HCT116 (cell line): ENCODE data around the gene MFAP2. TPM values are rescaled to one million over a fixed set of nuclear protein-coding genes. Genes with fewer than 3 reads are reported as not detected.

Experiments
- ATAC-seq: fragments of 200-7000 bp; cut with Tn5 transposase; 2 replicates; pipeline ENCODE4 v1.9.1; 2020; ENCODE audit warnings: mild to moderate bottlenecking, moderate library complexity
- BruUV-seq: library from RNA; stranded (reverse); fragments of 400-500 nt; replicated peaks from 2 replicates; lab custom pipeline; 2021; lab: Mats Ljungman, UMichigan
- CTCF ChIA-PET: fragments of 300-600 bp; sonication (Branson Sonifier 250); formaldehyde crosslinking; loops from one replicate; lab custom pipeline; 2021; ENCODE audit warnings: antibody characterized with exemption; lab: Charles Lee
- POLR2A ChIA-PET: fragments of 300-600, 350-600 bp; sonication (Branson Sonifier 250); formaldehyde crosslinking; loops from one replicate; lab custom pipeline; 2021; ENCODE audit warnings: antibody characterized with exemption; lab: Charles Lee
- RAD21 ChIA-PET, 2 experiments: fragments of 300-600 bp; sonication (Branson Sonifier 250); formaldehyde crosslinking; loops; one replicate each; lab custom pipeline; 2023; ENCODE audit warnings: low total read pairs in 2 of 2; ENCODE audit not compliant: uncharacterized antibody in 2 of 2, unreplicated experiment in 2 of 2, low non-redundant PET in 1 of 2; lab: Charles Lee
- DNase-seq: peaks from one replicate; pipeline ENCODE4 v3.0.0-alpha.2; 2010; ENCODE audit warnings: low read depth, low spot score
- H2AFZ ChIP-seq: fragments of 200-600 bp; shearing (Covaris generic), sonication (generic); 2 replicates; pipeline ENCODE4 v1.6.1; 2017; ENCODE audit warnings: low read depth, mixed run types, mixed read lengths, antibody characterized with exemption, low read length; ENCODE audit not compliant: poor library complexity, severe bottlenecking
- H3K27ac ChIP-seq: 2 replicates; pipeline ENCODE4 v1.5.1; 2012; ENCODE audit warnings: low read depth, low read length
- H3K27me3 ChIP-seq: fragments of 200-600 bp; sonication (generic); 2 replicates; pipeline ENCODE4 v1.6.1; 2016; ENCODE audit warnings: mixed run types, low read length, mixed read lengths; ENCODE audit not compliant: insufficient read depth
- H3K36me3 ChIP-seq, 2 experiments: fragments of 200-500 bp in 1 of 2; fragments of 200-600 bp in 1 of 2; sonication (Bioruptor generic) in 1 of 2; sonication (generic) in 1 of 2; 2 replicates each; pipeline versions ENCODE4 v1.5.1 to v1.6.1; 2014 to 2016; ENCODE audit warnings: low read length in 2 of 2, inconsistent platforms in 1 of 2, mixed read lengths in 1 of 2, mixed run types in 1 of 2; ENCODE audit not compliant: insufficient read depth in 2 of 2, control insufficient read depth in 1 of 2
- H3K4me1 ChIP-seq, 2 experiments: fragments of 200-600 bp in 1 of 2; sonication (generic) in 1 of 2; 2 replicates each; pipeline versions ENCODE4 v1.5.1 to v1.6.1; 2012 to 2017; ENCODE audit warnings: low read length in 2 of 2, inconsistent platforms in 1 of 2, mild to moderate bottlenecking in 1 of 2, mixed read lengths in 1 of 2, mixed run types in 1 of 2, moderate library complexity in 1 of 2; ENCODE audit not compliant: insufficient read depth in 2 of 2, control insufficient read depth in 1 of 2
- H3K4me2 ChIP-seq: fragments of 200-600 bp; sonication (generic); 2 replicates; pipeline ENCODE4 v1.6.1; 2017; ENCODE audit warnings: mixed run types, low read length, mixed read lengths
- H3K4me3 ChIP-seq, 2 experiments: fragments of 200-600 bp in 1 of 2; sonication (generic) in 1 of 2; replicated peaks in 1 of 2; 2 replicates each; pipeline ENCODE4 v1.5.1; 2011 to 2016; ENCODE audit warnings: low read length in 2 of 2, control low read depth in 1 of 2, low read depth in 1 of 2, mild to moderate bottlenecking in 1 of 2, mixed read lengths in 1 of 2, mixed run types in 1 of 2
- H3K79me2 ChIP-seq: fragments of 200-600 bp; sonication (generic); 2 replicates; pipeline ENCODE4 v1.6.1; 2017; ENCODE audit warnings: mild to moderate bottlenecking, mixed run types, low read length, moderate library complexity, mixed read lengths; ENCODE audit not compliant: insufficient read depth
- H3K9ac ChIP-seq: fragments of 200-600 bp; sonication (generic); 2 replicates; pipeline ENCODE4 v1.6.1; 2016; ENCODE audit warnings: low read length, mixed read lengths
- H3K9me2 ChIP-seq: fragments of 200-600 bp; sonication (generic), shearing (Covaris generic); 2 replicates; pipeline ENCODE4 v1.6.1; 2017; ENCODE audit warnings: mixed run types, mild to moderate bottlenecking, moderate library complexity; ENCODE audit not compliant: insufficient read depth
- H3K9me3 ChIP-seq, 2 experiments: fragments of 200-500 bp in 1 of 2; fragments of 200-600 bp in 1 of 2; sonication (Bioruptor generic) in 1 of 2; sonication (generic) in 1 of 2; 2 replicates each; pipeline ENCODE4 v1.6.1; 2014 to 2017; ENCODE audit warnings: low read length in 2 of 2, mixed read lengths in 2 of 2, inconsistent platforms in 1 of 2, low read depth in 1 of 2, mild to moderate bottlenecking in 1 of 2, mixed run types in 1 of 2, moderate library complexity in 1 of 2; ENCODE audit not compliant: control insufficient read depth in 1 of 2, insufficient read depth in 1 of 2
- H4K20me1 ChIP-seq: fragments of 200-600 bp; sonication (generic), shearing (Covaris generic); 2 replicates; pipeline ENCODE4 v1.6.1; 2017; ENCODE audit warnings: mixed run types, mild to moderate bottlenecking, moderate library complexity; ENCODE audit not compliant: insufficient read depth
- EZH2 ChIP-seq: fragments of 200-600 bp; sonication (generic); IDR thresholded peaks from 2 replicates; pipeline ENCODE4 v1.6.1; 2017; ENCODE audit warnings: antibody characterized with exemption, mixed run types
- EZH2phosphoT487 ChIP-seq: fragments of 200-600 bp; IDR thresholded peaks from 2 replicates; pipeline ENCODE4 v1.6.1; 2018; ENCODE audit warnings: antibody characterized with exemption, borderline replicate concordance
- RAD21 ChIP-seq: IDR thresholded peaks from 2 replicates; pipeline ENCODE4 v1.6.1; 2012; ENCODE audit warnings: low read depth, mild to moderate bottlenecking
- SIN3A ChIP-seq: IDR thresholded peaks from 2 replicates; pipeline ENCODE4 v1.6.1; 2012; ENCODE audit warnings: low read depth
- SP1 ChIP-seq: IDR thresholded peaks from 2 replicates; pipeline ENCODE4 v1.6.1; 2012; ENCODE audit warnings: low read depth
- SRF ChIP-seq: IDR thresholded peaks from 2 replicates; pipeline ENCODE4 v1.6.1; 2012; ENCODE audit warnings: low read depth
- TCF7L2 ChIP-seq: IDR thresholded peaks from 2 replicates; pipeline ENCODE4 v1.7.0; 2011; ENCODE audit warnings: borderline replicate concordance, inconsistent platforms; ENCODE audit not compliant: insufficient read depth, insufficient read length; ENCODE audit errors: extremely low read depth
- ZFX ChIP-seq: fragments of 450-650 bp; IDR thresholded peaks from 2 replicates; pipeline ENCODE4 v1.6.1; 2017
- ZNF274 ChIP-seq: fragments of 200-500 bp; sonication (Bioruptor generic); IDR thresholded peaks from 2 replicates; pipeline ENCODE4 v1.6.1; 2014; ENCODE audit warnings: mild to moderate bottlenecking, low read depth, low read length, inconsistent platforms
- intact Hi-C: fragments of 100-400 bp; cut with micrococcal nuclease; formaldehyde crosslinking; loops from 2 replicates; pipeline ENCODE4 v1.10.0; 2022
- total RNA-seq: library from RNA; stranded (reverse); gene quantifications from one replicate; pipeline ENCODE4 v1.2.1, GENCODE V29; 2021; ENCODE audit not compliant: unreplicated experiment
- TF ChIP-seq, protein P1 (sequence below): IDR thresholded peaks from 2 replicates; pipeline ENCODE4 v1.6.1; 2012
- TF ChIP-seq, protein P2 (sequence below), 3 experiments: fragments of 200-600 bp in 1 of 3; sonication (generic) in 1 of 3; IDR thresholded peaks in 2 of 3; conservative IDR thresholded peaks in 1 of 3; 2 replicates each; pipeline ENCODE4 v1.5.1; 2012 to 2017; ENCODE audit warnings: low read depth in 2 of 3, low read length in 2 of 3, antibody characterized with exemption in 1 of 3, borderline replicate concordance in 1 of 3, control low read depth in 1 of 3, mild to moderate bottlenecking in 1 of 3, mixed read lengths in 1 of 3, mixed run types in 1 of 3, moderate library complexity in 1 of 3; ENCODE audit not compliant: insufficient read depth in 1 of 3
- TF ChIP-seq, protein P3 (sequence below): IDR thresholded peaks from 2 replicates; pipeline ENCODE4 v1.6.1; 2012
- TF ChIP-seq, protein P4 (sequence below): IDR thresholded peaks from 2 replicates; pipeline ENCODE4 v1.6.1; 2011; ENCODE audit warnings: mild to moderate bottlenecking, low read length, moderate library complexity; ENCODE audit not compliant: insufficient replicate concordance; ENCODE audit errors: extremely low read depth

The MFAP2 gene
- total RNA-seq, 1 experiment from 2014 or later: 63.1 TPM

DNA sequence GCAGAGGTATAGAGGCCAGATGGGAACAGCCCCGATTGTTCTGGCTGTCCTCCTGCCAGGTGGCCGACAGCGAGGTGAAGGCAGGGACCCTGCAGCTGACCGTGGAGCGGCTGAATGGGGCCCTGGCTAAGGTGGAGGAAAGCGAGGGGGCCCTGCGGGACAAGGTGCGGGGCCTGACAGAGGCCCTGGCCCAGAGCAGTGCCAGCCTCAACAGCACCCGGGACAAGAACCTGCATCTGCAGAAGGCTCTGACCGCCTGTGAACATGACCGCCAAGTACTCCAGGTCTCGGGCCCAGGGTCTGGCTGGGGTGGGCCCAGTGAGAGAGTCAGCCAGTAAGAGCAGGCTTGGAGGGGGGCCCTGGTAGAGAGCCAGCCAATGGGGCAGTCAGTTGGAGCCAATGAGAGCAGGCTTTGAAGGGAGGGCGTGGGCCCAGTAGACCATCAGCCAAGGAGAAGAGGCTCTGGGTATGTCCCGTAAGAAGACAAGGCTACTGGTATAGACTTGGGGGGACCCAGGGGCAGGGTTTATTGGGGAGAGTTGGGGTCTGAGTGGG is 11.3 kb downstream of the MFAP2 start:
- Histone ChIP-seq H3K9me3 (no peaks in the 10 kb centered on the region), H4K20me1 (no peaks in the 10 kb centered on the region), H3K4me2 (no peak overlapping the region), H3K4me3 (no peak overlapping the region), H3K4me1 (peaks cover 11 to 14% of the 10 kb centered on the region in 2 experiments), H3K27me3 (no peaks in the 10 kb centered on the region), H3K27ac (no peak overlapping the region), H3K9me2 (no peaks in the 10 kb centered on the region), H2AFZ (no peak overlapping the region), H3K36me3 (peaks cover 0 to 2% of the 10 kb centered on the region in 2 experiments; a peak in 1 of 4 replicates), H3K79me2 (no peaks in the 10 kb centered on the region), H3K9ac (no peak overlapping the region)
- ChIA-PET POLR2A (no interaction called here), CTCF (no interaction called here), RAD21 (no interaction called here)
- intact Hi-C loops: no loop called here
- ATAC-seq: no peak
- no TSS peak for BruUV-seq
- TF ChIP-seq, protein P1, sequence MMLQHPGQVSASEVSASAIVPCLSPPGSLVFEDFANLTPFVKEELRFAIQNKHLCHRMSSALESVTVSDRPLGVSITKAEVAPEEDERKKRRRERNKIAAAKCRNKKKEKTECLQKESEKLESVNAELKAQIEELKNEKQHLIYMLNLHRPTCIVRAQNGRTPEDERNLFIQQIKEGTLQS: no peak
- no peak for TF ChIP-seq RAD21
- TF ChIP-seq, protein P2, sequence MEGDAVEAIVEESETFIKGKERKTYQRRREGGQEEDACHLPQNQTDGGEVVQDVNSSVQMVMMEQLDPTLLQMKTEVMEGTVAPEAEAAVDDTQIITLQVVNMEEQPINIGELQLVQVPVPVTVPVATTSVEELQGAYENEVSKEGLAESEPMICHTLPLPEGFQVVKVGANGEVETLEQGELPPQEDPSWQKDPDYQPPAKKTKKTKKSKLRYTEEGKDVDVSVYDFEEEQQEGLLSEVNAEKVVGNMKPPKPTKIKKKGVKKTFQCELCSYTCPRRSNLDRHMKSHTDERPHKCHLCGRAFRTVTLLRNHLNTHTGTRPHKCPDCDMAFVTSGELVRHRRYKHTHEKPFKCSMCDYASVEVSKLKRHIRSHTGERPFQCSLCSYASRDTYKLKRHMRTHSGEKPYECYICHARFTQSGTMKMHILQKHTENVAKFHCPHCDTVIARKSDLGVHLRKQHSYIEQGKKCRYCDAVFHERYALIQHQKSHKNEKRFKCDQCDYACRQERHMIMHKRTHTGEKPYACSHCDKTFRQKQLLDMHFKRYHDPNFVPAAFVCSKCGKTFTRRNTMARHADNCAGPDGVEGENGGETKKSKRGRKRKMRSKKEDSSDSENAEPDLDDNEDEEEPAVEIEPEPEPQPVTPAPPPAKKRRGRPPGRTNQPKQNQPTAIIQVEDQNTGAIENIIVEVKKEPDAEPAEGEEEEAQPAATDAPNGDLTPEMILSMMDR (IDR thresholded peaks at IDR 0.05 in 2 of 3, conservative IDR thresholded peaks at IDR 0.05 in 1 of 3; ENCODE audit: borderline replicate concordance in 1 of 3, insufficient read depth in 1 of 3, low read depth in 2 of 3, low read length in 2 of 3): no peak
- no peak for TF ChIP-seq SIN3A
- no peak for TF ChIP-seq EZH2
- DNase-seq: no peak

DNA sequence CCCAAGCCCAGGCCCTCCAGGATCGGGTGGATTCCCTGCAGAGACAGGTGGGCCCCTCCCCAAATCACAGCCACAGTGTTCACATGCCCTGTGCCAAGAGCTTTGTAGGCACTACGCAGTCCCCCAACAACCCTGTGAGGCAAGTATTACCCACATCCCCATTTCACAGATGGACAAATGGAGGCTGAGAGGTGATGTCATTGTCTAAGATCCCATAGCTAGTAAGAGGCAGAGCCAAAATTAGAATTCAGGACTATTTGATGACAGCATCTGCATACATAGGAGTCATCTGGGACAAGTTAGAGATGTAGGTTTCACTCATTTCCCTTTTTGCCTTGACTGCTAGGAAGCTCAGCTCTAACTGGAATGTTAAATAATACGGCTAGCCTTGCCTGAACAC is 12.0 kb downstream of the MFAP2 start:
- RAD21 ChIA-PET: no interaction called here
- TF ChIP-seq TCF7L2 (no peak), EZH2phosphoT487 (no peak), SP1 (no peak), ZNF274 (no peak), ZFX (no peak), RAD21 (no peak), EZH2 (no peak), SRF (no peak), SIN3A (no peak)
- TF ChIP-seq, protein P3, sequence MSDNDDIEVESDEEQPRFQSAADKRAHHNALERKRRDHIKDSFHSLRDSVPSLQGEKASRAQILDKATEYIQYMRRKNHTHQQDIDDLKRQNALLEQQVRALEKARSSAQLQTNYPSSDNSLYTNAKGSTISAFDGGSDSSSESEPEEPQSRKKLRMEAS: no peak
- TF ChIP-seq, protein P1: no peak
- TF ChIP-seq, protein P4, sequence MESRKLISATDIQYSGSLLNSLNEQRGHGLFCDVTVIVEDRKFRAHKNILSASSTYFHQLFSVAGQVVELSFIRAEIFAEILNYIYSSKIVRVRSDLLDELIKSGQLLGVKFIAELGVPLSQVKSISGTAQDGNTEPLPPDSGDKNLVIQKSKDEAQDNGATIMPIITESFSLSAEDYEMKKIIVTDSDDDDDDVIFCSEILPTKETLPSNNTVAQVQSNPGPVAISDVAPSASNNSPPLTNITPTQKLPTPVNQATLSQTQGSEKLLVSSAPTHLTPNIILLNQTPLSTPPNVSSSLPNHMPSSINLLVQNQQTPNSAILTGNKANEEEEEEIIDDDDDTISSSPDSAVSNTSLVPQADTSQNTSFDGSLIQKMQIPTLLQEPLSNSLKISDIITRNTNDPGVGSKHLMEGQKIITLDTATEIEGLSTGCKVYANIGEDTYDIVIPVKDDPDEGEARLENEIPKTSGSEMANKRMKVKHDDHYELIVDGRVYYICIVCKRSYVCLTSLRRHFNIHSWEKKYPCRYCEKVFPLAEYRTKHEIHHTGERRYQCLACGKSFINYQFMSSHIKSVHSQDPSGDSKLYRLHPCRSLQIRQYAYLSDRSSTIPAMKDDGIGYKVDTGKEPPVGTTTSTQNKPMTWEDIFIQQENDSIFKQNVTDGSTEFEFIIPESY: no peak

More for the DNA sequence above, 12.0 kb downstream of the MFAP2 start:
- POLR2A ChIA-PET: no interaction called here
- no peak overlapping the region for H3K27ac ChIP-seq
- no peak overlapping the region for H3K4me2 ChIP-seq
- H3K9ac ChIP-seq: no peak overlapping the region
- H4K20me1 ChIP-seq: no peaks in the 10 kb centered on the region
- peaks cover 11 to 15% of the 10 kb centered on the region in 2 experiments for H3K4me1 ChIP-seq
- ATAC-seq (no peak), DNase-seq (no peak)
- H3K4me3 ChIP-seq: no peak overlapping the region
- peaks cover 0 to 1% of the 10 kb centered on the region in 2 experiments; a peak in 1 of 4 replicates for H3K36me3 ChIP-seq
- BruUV-seq: no TSS peak
- no peaks in the 10 kb centered on the region for H3K79me2 ChIP-seq
- CTCF ChIA-PET: no interaction called here
- no peak overlapping the region for H2AFZ ChIP-seq
- no peaks in the 10 kb centered on the region for H3K9me3 ChIP-seq
- intact Hi-C loops: no loop called here
- no peaks in the 10 kb centered on the region for H3K9me2 ChIP-seq
- H3K27me3 ChIP-seq: no peaks in the 10 kb centered on the region
